ENCODE data around the gene KIF17. TPM values are rescaled to one million over a fixed set of nuclear protein-coding genes. Genes with fewer than 3 reads are reported as not detected.
A peak's percentile ranks its signal among the peaks of the same experiment; 100 is the strongest.

Gene KIF17
- polyA plus RNA-seq, 1 donor from 2014 or later: 10.0 TPM

- Histone ChIP-seq H3K4me2 (ENCODE audit: low read length) (no peak overlapping the region), H4K20me1 (ENCODE audit: insufficient read depth) (no peaks in the 10 kb centered on the region), H2AFZ (ENCODE audit: low read depth, low read length) (no peak overlapping the region), H3K27ac (ENCODE audit: low read length) (peak overlapping the region; percentile 88), H3K9me2 (ENCODE audit: insufficient read depth, low read length) (no peaks in the 10 kb centered on the region), H3K27me3 (ENCODE audit: insufficient read depth, low read depth, low read length) (no peaks in the 10 kb centered on the region), H3K9me3 (ENCODE audit: low read length) (no peaks in the 10 kb centered on the region), H3K4me3 (ENCODE audit: low read length) (peak overlapping the region; percentile 53), H3K79me2 (replicated peaks; ENCODE audit: insufficient read depth, low read length) (no peaks in the 10 kb centered on the region), H3F3A (ENCODE audit: insufficient read depth, low read length, poor library complexity, severe bottlenecking) (no peaks in the 10 kb centered on the region), H3K9ac (ENCODE audit: low read length) (peak overlapping the region; percentile 63), H3K36me3 (ENCODE audit: insufficient read depth, low read length) (no peaks in the 10 kb centered on the region)
- no peak for TF ChIP-seq SMC3 (conservative IDR thresholded peaks at IDR 0.05; ENCODE audit: poor library complexity)
- TF ChIP-seq, protein P1, sequence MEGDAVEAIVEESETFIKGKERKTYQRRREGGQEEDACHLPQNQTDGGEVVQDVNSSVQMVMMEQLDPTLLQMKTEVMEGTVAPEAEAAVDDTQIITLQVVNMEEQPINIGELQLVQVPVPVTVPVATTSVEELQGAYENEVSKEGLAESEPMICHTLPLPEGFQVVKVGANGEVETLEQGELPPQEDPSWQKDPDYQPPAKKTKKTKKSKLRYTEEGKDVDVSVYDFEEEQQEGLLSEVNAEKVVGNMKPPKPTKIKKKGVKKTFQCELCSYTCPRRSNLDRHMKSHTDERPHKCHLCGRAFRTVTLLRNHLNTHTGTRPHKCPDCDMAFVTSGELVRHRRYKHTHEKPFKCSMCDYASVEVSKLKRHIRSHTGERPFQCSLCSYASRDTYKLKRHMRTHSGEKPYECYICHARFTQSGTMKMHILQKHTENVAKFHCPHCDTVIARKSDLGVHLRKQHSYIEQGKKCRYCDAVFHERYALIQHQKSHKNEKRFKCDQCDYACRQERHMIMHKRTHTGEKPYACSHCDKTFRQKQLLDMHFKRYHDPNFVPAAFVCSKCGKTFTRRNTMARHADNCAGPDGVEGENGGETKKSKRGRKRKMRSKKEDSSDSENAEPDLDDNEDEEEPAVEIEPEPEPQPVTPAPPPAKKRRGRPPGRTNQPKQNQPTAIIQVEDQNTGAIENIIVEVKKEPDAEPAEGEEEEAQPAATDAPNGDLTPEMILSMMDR (IDR thresholded peaks at IDR 0.05; ENCODE audit: poor library complexity, severe bottlenecking): peak; percentile 44
- peak; percentile 51 for TF ChIP-seq POLR2AphosphoS5 (IDR thresholded peaks at IDR 0.05)
- peak; percentile 86 for TF ChIP-seq EP300 (conservative IDR thresholded peaks at IDR 0.05; ENCODE audit: poor library complexity, severe bottlenecking)
- TF ChIP-seq REST (IDR thresholded peaks at IDR 0.05; ENCODE audit: borderline replicate concordance): peak; percentile 33
- peak; percentile 66 for TF ChIP-seq MXI1 (conservative IDR thresholded peaks at IDR 0.05; ENCODE audit: poor library complexity, severe bottlenecking)
- peak; percentile 15 for TF ChIP-seq RAD21 (conservative IDR thresholded peaks at IDR 0.05)
- TF ChIP-seq EZH2 (IDR thresholded peaks at IDR 0.05; ENCODE audit: borderline replicate concordance, insufficient read depth, low read length, poor library complexity, severe bottlenecking): no peak
- peak; percentile 58 for TF ChIP-seq TAF1 (IDR thresholded peaks at IDR 0.05; ENCODE audit: low read depth)
Observed at GRCh38 chr1:20711285-20712214, 6.3 kb downstream of the KIF17 start.

DNA sequence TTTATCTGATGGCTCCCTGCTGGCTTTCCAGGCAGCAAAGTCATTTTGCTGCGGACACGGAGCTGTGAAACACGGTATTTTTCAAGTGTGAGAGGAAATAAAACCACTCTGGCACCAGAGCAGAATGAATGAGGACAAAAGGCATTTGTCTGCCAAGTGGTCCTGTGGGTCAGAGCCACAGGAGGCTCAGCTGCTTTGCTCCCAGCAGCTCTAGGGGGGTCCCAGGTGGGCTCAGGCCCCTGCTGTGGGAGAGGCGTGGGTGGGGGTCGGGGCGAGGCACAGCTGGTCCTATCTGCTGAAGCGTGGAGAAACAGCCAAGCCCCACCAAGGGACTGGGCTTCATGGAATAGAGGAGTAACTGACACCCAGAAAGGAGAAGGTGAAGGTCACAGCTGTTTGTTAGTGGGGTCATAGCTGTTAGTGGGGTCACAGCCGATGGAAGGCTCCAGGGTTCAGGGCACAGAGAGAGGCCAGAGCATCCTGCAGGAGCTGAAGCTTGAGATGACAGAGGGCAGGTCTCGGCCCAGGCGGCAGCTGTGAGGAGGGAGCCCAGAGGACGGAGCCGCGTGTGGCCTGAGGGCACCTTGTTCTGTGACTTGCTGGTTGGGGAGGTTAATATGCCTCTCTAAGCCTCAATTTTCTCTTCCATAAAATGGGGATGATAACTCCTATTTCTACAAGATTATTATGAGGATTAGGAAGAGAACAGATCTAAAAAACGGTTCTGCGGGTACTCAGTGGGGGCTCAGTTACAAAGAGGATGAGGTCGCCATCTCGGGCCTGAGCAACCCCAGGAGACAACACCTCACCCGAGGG, 7.1 kb downstream of the KIF17 start:
- TF ChIP-seq MXI1 (conservative IDR thresholded peaks at IDR 0.05; ENCODE audit: poor library complexity, severe bottlenecking) (peak; percentile 4), REST (IDR thresholded peaks at IDR 0.05; ENCODE audit: borderline replicate concordance) (no peak), EZH2 (IDR thresholded peaks at IDR 0.05; ENCODE audit: borderline replicate concordance, insufficient read depth, low read length, poor library complexity, severe bottlenecking) (no peak), SMC3 (conservative IDR thresholded peaks at IDR 0.05; ENCODE audit: poor library complexity) (no peak), POLR2AphosphoS5 (IDR thresholded peaks at IDR 0.05) (peak; percentile 18)
- Histone ChIP-seq H3K9ac (ENCODE audit: low read length) (peak overlapping the region; percentile 63), H3K36me3 (ENCODE audit: insufficient read depth, low read length) (no peaks in the 10 kb centered on the region), H3K27me3 (ENCODE audit: insufficient read depth, low read depth, low read length) (no peaks in the 10 kb centered on the region), H4K20me1 (ENCODE audit: insufficient read depth) (no peaks in the 10 kb centered on the region), H3F3A (ENCODE audit: insufficient read depth, low read length, poor library complexity, severe bottlenecking) (no peaks in the 10 kb centered on the region), H3K9me2 (ENCODE audit: insufficient read depth, low read length) (no peaks in the 10 kb centered on the region), H3K79me2 (replicated peaks; ENCODE audit: insufficient read depth, low read length) (no peaks in the 10 kb centered on the region), H3K27ac (ENCODE audit: low read length) (peak overlapping the region; percentile 88), H3K4me2 (ENCODE audit: low read length) (no peak overlapping the region), H2AFZ (ENCODE audit: low read depth, low read length) (no peak overlapping the region), H3K9me3 (ENCODE audit: low read length) (no peaks in the 10 kb centered on the region), H3K4me3 (ENCODE audit: low read length) (peak overlapping the region; percentile 53)

All from neural cell (in vitro differentiated cells).